Mucosa of rectum (tissue), 2 donors: ENCODE data around the gene PLXNA4.
A peak's percentile ranks its signal among the peaks of the same experiment; 100 is the strongest.

Experiments
- H3K27ac ChIP-seq, 2 donors: one replicate each; pipeline ENCODE4 v1.7.0; 2013; ENCODE audit warnings: inconsistent platforms in 2 of 2, low read depth in 2 of 2, low read length in 2 of 2
- H3K27me3 ChIP-seq, 2 donors: one replicate each; pipeline ENCODE4 v1.7.0; 2013; ENCODE audit warnings: low read length in 2 of 2; ENCODE audit not compliant: control insufficient read depth in 2 of 2, insufficient read depth in 2 of 2
- H3K36me3 ChIP-seq, 2 donors: one replicate each; pipeline ENCODE4 v1.7.0; 2013; ENCODE audit warnings: low read length in 2 of 2; ENCODE audit not compliant: control insufficient read depth in 2 of 2, insufficient read depth in 2 of 2
- H3K4me1 ChIP-seq, 2 donors: one replicate each; pipeline ENCODE4 v1.7.0; 2013; ENCODE audit warnings: low read length in 2 of 2, mild to moderate bottlenecking in 1 of 2; ENCODE audit not compliant: control insufficient read depth in 2 of 2, insufficient read depth in 2 of 2
- H3K4me3 ChIP-seq, 2 donors: one replicate each; pipeline ENCODE4 v1.7.0; 2013; ENCODE audit warnings: low read length in 2 of 2
- H3K9ac ChIP-seq, 2 donors: one replicate each; pipeline ENCODE4 v1.7.0; 2013; ENCODE audit warnings: low read length in 2 of 2, low read depth in 1 of 2, mild to moderate bottlenecking in 1 of 2
- H3K9me3 ChIP-seq, 2 donors: one replicate each; pipeline ENCODE4 v1.7.0; 2013; ENCODE audit warnings: low read length in 2 of 2; ENCODE audit not compliant: control insufficient read depth in 2 of 2
- donor health status: healthy.
- donor health status: Normal muscosa, but diverticular disease.

The PLXNA4 gene

DNA sequence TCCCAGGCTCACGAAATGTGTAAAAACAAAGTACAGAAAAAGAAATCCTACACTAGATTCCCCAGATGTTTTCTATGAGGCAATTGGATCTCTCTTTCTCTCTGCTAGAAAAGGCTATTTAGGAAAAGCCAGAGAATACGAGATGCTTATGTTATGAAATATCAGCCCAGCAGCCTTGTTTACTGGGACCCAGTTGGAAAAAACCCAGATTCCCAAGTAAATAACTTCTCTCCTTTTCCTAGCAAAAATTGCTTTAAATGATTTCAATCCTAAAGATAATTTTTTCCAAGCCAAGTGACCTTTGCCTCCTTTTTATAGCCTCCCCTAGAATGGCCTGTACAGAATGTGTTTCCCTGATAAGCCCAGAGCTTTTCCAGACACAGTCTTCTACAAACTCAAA, 199.3 kb downstream of the PLXNA4 start:
- peak overlapping the region in 1 of 2 donors; percentile 48 for H3K9ac ChIP-seq
- H3K4me3 ChIP-seq = no peak overlapping the region
- H3K27me3 ChIP-seq = no peaks in the 10 kb centered on the region
- peaks cover 33 to 45% of the 10 kb centered on the region in 2 donors for H3K4me1 ChIP-seq
- H3K27ac ChIP-seq = peak overlapping the region; percentile 88 to 89
- H3K9me3 ChIP-seq = no peaks in the 10 kb centered on the region
- no peaks in the 10 kb centered on the region for H3K36me3 ChIP-seq

DNA sequence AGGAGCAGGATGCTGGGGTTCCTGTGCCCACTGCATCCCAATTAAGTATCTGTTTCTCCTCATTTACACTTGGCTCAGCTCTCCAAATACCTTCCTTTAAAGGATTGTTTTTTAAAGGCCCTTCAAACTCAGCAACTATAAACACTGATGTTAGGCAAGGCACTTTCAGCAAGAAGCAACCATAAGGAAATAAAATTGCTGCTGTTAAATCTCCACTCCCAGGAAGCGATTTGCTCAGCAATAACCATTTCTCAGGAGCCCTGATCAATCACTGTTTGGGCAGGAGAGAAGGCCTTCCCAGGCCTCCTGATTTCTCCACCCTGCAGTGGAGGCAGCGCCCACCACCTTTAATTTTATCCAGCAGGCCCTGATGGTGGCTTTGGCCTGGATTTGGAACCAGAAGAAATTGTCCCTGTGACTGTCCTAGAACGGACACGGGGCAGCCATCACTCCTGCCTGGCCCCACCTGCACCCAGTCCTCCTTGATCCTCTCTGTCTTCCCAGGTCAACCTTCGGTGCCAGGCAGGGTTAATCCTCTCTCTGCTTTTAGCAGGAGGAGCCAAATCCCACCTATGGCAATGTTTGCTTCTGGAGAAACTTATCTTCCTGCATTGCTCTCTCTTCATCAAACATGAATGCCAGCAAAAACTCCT, 199.8 kb downstream of the PLXNA4 start:
- Histone ChIP-seq H3K4me1 (peaks cover 33 to 41% of the 10 kb centered on the region in 2 donors), H3K9me3 (no peaks in the 10 kb centered on the region), H3K4me3 (peak overlapping the region in 1 of 2 donors; percentile 32), H3K27me3 (no peaks in the 10 kb centered on the region), H3K27ac (peak overlapping the region; percentile 88 to 89), H3K9ac (peak overlapping the region; percentile 11 to 48), H3K36me3 (no peaks in the 10 kb centered on the region)

DNA sequence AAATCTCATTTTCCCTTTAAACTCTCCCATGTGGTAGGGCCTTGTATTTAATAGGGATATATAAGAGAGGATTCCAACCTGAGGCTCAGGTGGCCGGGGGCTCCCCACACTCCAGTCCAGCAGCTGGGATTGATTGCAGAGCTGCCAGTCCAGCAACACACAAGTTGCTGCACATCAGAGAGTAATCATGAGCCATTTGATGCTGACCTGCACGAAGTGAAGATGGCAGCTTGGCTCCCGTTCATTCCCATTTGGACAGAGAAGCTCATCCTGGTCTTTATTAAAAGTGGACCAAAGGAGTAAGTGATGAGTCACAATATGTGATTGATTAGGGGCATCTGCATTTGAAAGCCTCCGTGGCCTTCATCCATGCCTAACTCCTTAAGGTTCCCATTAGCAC, 202.4 kb downstream of the PLXNA4 start:
- Histone ChIP-seq H3K27ac (no peak overlapping the region), H3K9me3 (no peaks in the 10 kb centered on the region), H3K27me3 (no peaks in the 10 kb centered on the region), H3K36me3 (no peaks in the 10 kb centered on the region), H3K4me1 (peaks cover 25 to 35% of the 10 kb centered on the region in 2 donors), H3K4me3 (no peak overlapping the region), H3K9ac (no peak overlapping the region)

DNA sequence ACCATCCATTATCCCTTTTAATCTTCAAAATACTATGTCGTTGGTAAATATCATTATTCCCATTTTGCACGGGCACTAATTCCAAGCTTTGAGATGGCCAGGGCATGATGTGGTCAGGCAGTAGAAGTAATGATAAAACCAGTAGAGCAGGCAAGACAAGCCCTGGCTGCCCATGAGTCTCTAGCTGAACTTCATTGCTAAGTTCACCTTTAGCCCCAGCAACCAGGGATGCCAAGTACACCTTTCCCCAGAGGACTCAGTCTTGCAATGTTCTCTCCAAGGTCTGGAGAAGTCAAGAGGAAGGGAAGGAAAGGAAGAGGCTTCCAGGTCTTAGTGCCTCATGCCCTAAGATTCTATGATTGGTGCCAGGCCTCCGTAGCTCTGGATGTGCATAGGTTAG, 203.2 kb downstream of the PLXNA4 start:
- Histone ChIP-seq H3K27me3 (no peaks in the 10 kb centered on the region), H3K9ac (no peak overlapping the region), H3K4me3 (no peak overlapping the region), H3K9me3 (no peaks in the 10 kb centered on the region), H3K4me1 (peaks cover 31 to 40% of the 10 kb centered on the region in 2 donors), H3K36me3 (no peaks in the 10 kb centered on the region), H3K27ac (no peak overlapping the region)

DNA sequence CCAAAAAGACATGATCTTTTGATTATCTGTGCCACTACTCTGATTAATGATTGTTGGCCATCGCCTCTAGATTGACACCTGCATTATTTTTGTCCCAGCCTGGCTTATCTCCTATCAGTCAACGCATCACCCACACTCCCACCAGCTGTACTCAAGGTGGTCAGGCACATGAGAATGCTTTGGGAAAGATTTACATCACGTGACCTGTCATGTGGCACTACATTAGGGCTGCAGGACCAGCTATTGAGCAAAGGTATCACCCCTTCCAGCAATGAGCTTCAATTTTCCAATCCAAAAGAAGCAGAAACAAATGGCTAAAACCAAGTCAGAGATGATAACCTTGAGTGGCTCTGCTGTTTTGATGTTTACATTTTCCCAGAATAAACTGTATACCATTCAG, 204.3 kb downstream of the PLXNA4 start:
- Histone ChIP-seq H3K36me3 (no peaks in the 10 kb centered on the region), H3K4me3 (no peak overlapping the region), H3K27me3 (no peaks in the 10 kb centered on the region), H3K9ac (no peak overlapping the region), H3K27ac (no peak overlapping the region), H3K4me1 (peaks cover 27 to 34% of the 10 kb centered on the region in 2 donors), H3K9me3 (no peaks in the 10 kb centered on the region)

DNA sequence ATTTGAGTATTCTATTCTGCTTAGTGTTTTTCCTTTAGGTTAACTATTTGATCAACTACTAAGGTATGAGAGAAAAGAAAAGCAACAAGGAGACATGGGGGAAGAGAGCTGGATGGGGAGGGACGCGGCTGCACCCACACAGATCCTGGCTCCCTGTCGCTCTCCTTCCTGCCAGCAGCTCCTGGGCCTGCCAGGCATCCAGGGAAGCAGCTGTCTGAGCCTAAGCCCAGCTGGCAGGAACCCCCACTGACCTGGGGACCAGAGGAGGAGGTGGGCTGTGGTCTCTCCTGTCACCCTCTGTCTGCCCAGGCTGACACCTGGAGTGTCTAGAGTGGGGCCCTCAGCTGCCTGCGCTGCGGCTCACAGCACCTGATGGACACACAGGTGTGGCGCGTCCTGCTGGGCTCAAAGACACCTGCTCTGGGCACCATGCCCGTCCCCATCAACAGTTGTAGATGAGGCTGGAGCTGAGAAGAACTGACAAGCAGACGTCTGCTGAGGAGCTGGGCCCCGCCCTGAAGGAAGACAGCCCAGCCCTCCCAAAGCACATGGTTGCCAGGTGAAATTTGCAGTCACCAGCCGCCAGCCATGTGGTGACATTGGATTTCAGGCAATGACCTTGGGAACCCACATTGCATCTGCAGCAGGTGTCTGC, 207.9 kb downstream of the PLXNA4 start:
- no peaks in the 10 kb centered on the region for H3K36me3 ChIP-seq
- H3K27ac ChIP-seq = no peak overlapping the region
- no peaks in the 10 kb centered on the region for H3K27me3 ChIP-seq
- no peak overlapping the region for H3K9ac ChIP-seq
- peaks cover 12 to 16% of the 10 kb centered on the region in 2 donors for H3K4me1 ChIP-seq
- H3K9me3 ChIP-seq = no peaks in the 10 kb centered on the region
- no peak overlapping the region for H3K4me3 ChIP-seq

DNA sequence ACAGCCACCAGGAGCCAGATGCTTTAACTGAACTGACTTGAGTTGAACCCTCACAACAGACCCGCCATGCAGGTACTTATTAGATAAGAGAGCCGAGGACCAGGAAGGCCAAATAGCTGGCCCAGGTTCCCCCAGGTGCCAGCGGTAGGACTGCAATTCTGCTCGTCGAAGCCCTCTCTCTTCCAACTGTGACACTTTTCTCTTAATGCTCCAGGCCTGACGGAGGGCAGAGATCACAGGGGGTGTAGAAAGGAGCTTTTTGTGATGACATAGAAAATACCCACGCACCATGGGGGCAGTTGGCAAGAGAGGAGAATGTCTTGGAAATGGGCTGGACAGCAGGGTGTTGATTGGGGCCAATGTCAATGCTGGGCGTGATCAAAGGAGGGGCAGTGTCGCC, 208.5 kb downstream of the PLXNA4 start:
- H3K4me1 ChIP-seq = peaks cover 9 to 11% of the 10 kb centered on the region in 2 donors
- no peak overlapping the region for H3K9ac ChIP-seq
- no peaks in the 10 kb centered on the region for H3K27me3 ChIP-seq
- no peaks in the 10 kb centered on the region for H3K36me3 ChIP-seq
- no peaks in the 10 kb centered on the region for H3K9me3 ChIP-seq
- H3K27ac ChIP-seq = no peak overlapping the region
- no peak overlapping the region for H3K4me3 ChIP-seq

DNA sequence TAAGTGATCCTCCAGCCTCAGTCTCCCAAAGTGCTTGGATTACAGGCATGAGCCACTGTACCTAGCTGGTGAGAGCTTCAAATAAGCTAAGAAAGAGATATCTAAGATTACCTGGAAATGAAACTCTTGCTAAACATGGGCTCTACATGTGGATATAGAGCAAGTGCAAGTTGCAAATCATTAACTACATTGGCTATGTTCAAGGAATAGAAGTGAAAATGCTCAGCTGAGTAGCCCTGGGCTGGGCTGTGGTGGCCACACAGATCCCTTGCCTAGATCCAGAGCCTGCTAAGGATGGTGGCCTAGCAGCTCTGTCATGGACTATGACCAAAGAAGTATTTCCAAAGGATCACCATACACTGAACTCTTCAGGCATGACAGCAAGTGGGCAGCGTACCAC, 209.3 kb downstream of the PLXNA4 start:
- no peak overlapping the region for H3K27ac ChIP-seq
- peaks cover 9 to 11% of the 10 kb centered on the region in 2 donors for H3K4me1 ChIP-seq
- no peaks in the 10 kb centered on the region for H3K9me3 ChIP-seq
- no peak overlapping the region for H3K4me3 ChIP-seq
- no peaks in the 10 kb centered on the region for H3K36me3 ChIP-seq
- no peaks in the 10 kb centered on the region for H3K27me3 ChIP-seq
- no peak overlapping the region for H3K9ac ChIP-seq

DNA sequence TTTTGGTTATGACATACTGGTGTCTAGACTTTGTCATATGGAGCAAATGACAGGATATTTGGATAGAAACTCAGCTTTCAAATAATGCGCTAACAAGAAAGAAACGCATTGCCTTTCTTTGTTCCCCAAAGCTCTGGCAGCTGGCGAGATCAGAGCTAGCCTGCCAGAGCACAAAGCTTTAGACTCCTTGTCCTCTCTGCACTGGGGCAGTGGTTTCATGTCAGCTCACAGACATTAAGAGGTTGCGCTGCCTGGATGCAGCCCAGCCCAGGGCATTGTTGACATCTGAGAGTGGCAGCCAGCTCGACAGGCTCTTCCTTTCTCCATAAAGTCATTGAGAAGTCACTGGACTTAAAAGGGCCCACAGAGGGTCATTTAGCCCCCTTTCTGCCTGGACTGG, 212.0 kb downstream of the PLXNA4 start:
- Histone ChIP-seq H3K27ac (no peak overlapping the region), H3K9me3 (no peaks in the 10 kb centered on the region), H3K4me3 (no peak overlapping the region), H3K9ac (no peak overlapping the region), H3K27me3 (no peaks in the 10 kb centered on the region), H3K36me3 (no peaks in the 10 kb centered on the region), H3K4me1 (peaks cover 9 to 11% of the 10 kb centered on the region in 2 donors)

DNA sequence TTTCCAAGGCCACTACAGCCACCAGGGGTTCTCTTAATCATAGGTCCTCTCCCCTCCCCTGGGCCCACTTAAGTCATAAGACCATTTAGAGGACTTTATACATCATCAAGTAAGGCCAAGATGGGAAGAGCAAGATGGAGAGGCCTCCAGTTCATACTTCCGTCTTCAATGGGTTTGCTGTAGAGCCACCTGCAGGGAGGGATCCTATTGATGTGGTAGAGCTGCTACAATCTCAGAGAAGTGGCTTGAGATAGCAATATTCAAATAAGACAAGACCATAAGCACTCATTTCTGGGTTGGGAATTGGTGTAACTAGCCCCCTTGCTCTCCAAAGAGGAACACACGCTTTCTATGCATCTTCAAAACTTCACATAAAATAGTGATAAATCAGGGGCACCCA, 214.2 kb downstream of the PLXNA4 start:
- no peaks in the 10 kb centered on the region for H3K9me3 ChIP-seq
- no peaks in the 10 kb centered on the region for H3K27me3 ChIP-seq
- H3K36me3 ChIP-seq = no peaks in the 10 kb centered on the region
- H3K4me3 ChIP-seq = no peak overlapping the region
- no peak overlapping the region for H3K27ac ChIP-seq
- H3K4me1 ChIP-seq = peaks cover 0 to under 1% of the 10 kb centered on the region in 2 donors
- no peak overlapping the region for H3K9ac ChIP-seq
